K562 (cell line): Measurements from ENCODE around the gene DDHD1. TPM values are rescaled to one million over a fixed set of nuclear protein-coding genes. Genes with fewer than 3 reads are reported as not detected.

Experiments used
- ATAC-seq: fragments of 200-7000 bp; cut with Tn5 transposase; 3 replicates; pipeline ENCODE4 v1.9.1; 2020; ENCODE audit warnings: moderate library complexity
- BruUV-seq: library from RNA; stranded (reverse); fragments of 400-500 nt; replicated peaks from 2 replicates; lab custom pipeline; 2021; lab: Mats Ljungman, UMichigan
- CTCF ChIA-PET: fragments of 300-600 bp; formaldehyde crosslinking; extraction: SDS; loops from one replicate; lab custom pipeline; 2021; ENCODE audit warnings: low intra/inter-chr PET ratio; lab: Yijun Ruan, JAX
- POLR2A ChIA-PET: fragments of 300-600, 350-650 bp; sonication (Branson Sonifier 250); formaldehyde crosslinking; extraction: SDS; loops from one replicate; lab custom pipeline; 2021; ENCODE audit warnings: antibody characterized with exemption, inconsistent platforms; lab: Yijun Ruan, JAX
- DNase-seq, 4 experiments: peaks; one replicate each; pipeline versions ENCODE4 v3.0.0 to v3.0.0-alpha.2; 2011 to 2018; ENCODE audit warnings: low spot score in 3 of 4, mixed read lengths in 3 of 4; ENCODE audit errors: extremely low read depth in 1 of 4
- FAIRE-seq: peaks from 2 replicates; lab custom pipeline; 2011; peaks lifted over from hg19 to GRCh38; lab: Jason Lieb, UNC
- H2AFZ ChIP-seq: 2 replicates; pipeline ENCODE4 v1.6.0; 2011; ENCODE audit warnings: low read depth, low read length, control low read depth, inconsistent platforms
- H3K27ac ChIP-seq: fragments of 200-600 bp; 3 replicates; pipeline ENCODE4 v1.8.0; 2011; ENCODE audit warnings: low read depth, mild to moderate bottlenecking, control low read depth, inconsistent platforms, low read length, moderate library complexity, mixed read lengths; ENCODE audit errors: extremely low read depth
- H3K27me3 ChIP-seq, 2 experiments: fragments of 300-600 bp in 1 of 2; 2 replicates in 1 of 2; 3 replicates in 1 of 2; pipeline versions ENCODE4 v1.6.0 to v1.8.0; 2011; ENCODE audit warnings: inconsistent platforms in 2 of 2, low read length in 2 of 2, mild to moderate bottlenecking in 1 of 2, mixed read lengths in 1 of 2, moderate library complexity in 1 of 2; ENCODE audit not compliant: control insufficient read depth in 2 of 2, insufficient read depth in 2 of 2
- H3K36me3 ChIP-seq: fragments of 300-600 bp; 3 replicates; pipeline ENCODE4 v1.8.0; 2011; ENCODE audit warnings: mild to moderate bottlenecking, low read length, inconsistent platforms; ENCODE audit not compliant: control insufficient read depth, insufficient read depth
- H3K4me1 ChIP-seq, 2 experiments: fragments of 200-600 bp in 1 of 2; replicated peaks in 1 of 2; 2 replicates in 1 of 2; 3 replicates in 1 of 2; pipeline versions ENCODE4 v1.5.1 to v1.8.0; 2011; ENCODE audit warnings: inconsistent platforms in 2 of 2, low read length in 2 of 2, mild to moderate bottlenecking in 1 of 2, mixed read lengths in 1 of 2, moderate library complexity in 1 of 2; ENCODE audit not compliant: control insufficient read depth in 2 of 2, insufficient read depth in 2 of 2
- H3K4me2 ChIP-seq: 2 replicates; pipeline ENCODE4 v1.6.1; 2011; ENCODE audit warnings: low read length, control low read depth, inconsistent platforms, mixed read lengths; ENCODE audit not compliant: insufficient read depth
- H3K4me3 ChIP-seq: fragments of 200-600 bp; sonication (generic), shearing (Covaris generic); 2 replicates; pipeline ENCODE4 v1.5.1; 2016; ENCODE audit warnings: control low read depth, inconsistent platforms
- H3K79me2 ChIP-seq: fragments of 200-600 bp; 3 replicates; pipeline ENCODE4 v1.8.0; 2011; ENCODE audit warnings: low read length, inconsistent platforms; ENCODE audit not compliant: control insufficient read depth, insufficient read depth
- H3K9ac ChIP-seq, 2 experiments: 2 replicates each; pipeline versions ENCODE4 v1.6.0 to v1.6.1; 2011; ENCODE audit warnings: low read depth in 2 of 2, low read length in 2 of 2, control low read depth in 1 of 2, inconsistent platforms in 1 of 2, mild to moderate bottlenecking in 1 of 2, mixed read lengths in 1 of 2; ENCODE audit not compliant: insufficient read depth in 1 of 2
- H3K9me1 ChIP-seq: one replicate; pipeline ENCODE4 v1.6.0; 2011; ENCODE audit warnings: inconsistent platforms, mild to moderate bottlenecking, low read length, moderate library complexity; ENCODE audit not compliant: control insufficient read depth, insufficient read depth
- H3K9me3 ChIP-seq: replicated peaks from 2 replicates; pipeline ENCODE4 v1.5.1; 2011; ENCODE audit warnings: low read depth, low read length, inconsistent platforms; ENCODE audit not compliant: control insufficient read depth, insufficient read depth
- H4K20me1 ChIP-seq: replicated peaks from 2 replicates; pipeline ENCODE4 v1.6.1; 2011; ENCODE audit warnings: low read length, inconsistent platforms, mixed read lengths; ENCODE audit not compliant: control insufficient read depth, insufficient read depth
- DDX20 ChIP-seq: fragments of 450-650 bp; IDR thresholded peaks from 2 replicates; pipeline ENCODE4 v1.6.1; 2016; ENCODE audit warnings: missing genetic modification characterization, low read depth, mild to moderate bottlenecking, missing compliant biosample characterization, moderate library complexity
- EP300 ChIP-seq: IDR thresholded peaks from 2 replicates; pipeline ENCODE4 v1.6.1; 2012; ENCODE audit warnings: low read length, improper control_type of control experiment
- HLTF ChIP-seq: fragments of 450-650 bp; IDR thresholded peaks from 2 replicates; pipeline ENCODE4 v1.6.1; 2016
- HNRNPL ChIP-seq: fragments of 200-400 bp; formaldehyde crosslinking; IDR thresholded peaks from 2 replicates; pipeline ENCODE4 v1.6.1; 2017; ENCODE audit warnings: low read depth, mild to moderate bottlenecking, low read length
- ILK ChIP-seq: fragments of 450-650 bp; IDR thresholded peaks from 2 replicates; pipeline ENCODE4 v1.6.1; 2016; ENCODE audit warnings: missing genetic modification characterization, low read depth, mild to moderate bottlenecking, missing compliant biosample characterization, moderate library complexity, borderline replicate concordance
- MTA3 ChIP-seq: fragments of 450-650 bp; formaldehyde crosslinking; IDR thresholded peaks from 2 replicates; pipeline ENCODE4 v1.6.1; 2017; ENCODE audit warnings: mild to moderate bottlenecking, borderline replicate concordance
- SMARCB1 ChIP-seq: IDR thresholded peaks from 2 replicates; pipeline ENCODE4 v1.6.1; 2011; ENCODE audit warnings: improper control_type of control experiment, low read depth; ENCODE audit not compliant: insufficient read length
- TAF9B ChIP-seq: fragments of 450-650 bp; IDR thresholded peaks from 2 replicates; pipeline ENCODE4 v1.6.1; 2018; ENCODE audit warnings: mild to moderate bottlenecking; ENCODE audit not compliant: partially characterized antibody
- TBP ChIP-seq: optimal IDR thresholded peaks from 2 replicates; pipeline ENCODE3; 2011; ENCODE audit warnings: low read depth, low read length, improper control_type of control experiment
- ZHX1 ChIP-seq: fragments of 150-350 bp; conservative IDR thresholded peaks from 2 replicates; pipeline ENCODE4 v1.6.1; 2014; ENCODE audit warnings: low read length
- WGBS: fragments of 100-300 bp; shearing (Covaris generic); methylation state at CpG from one replicate; pipeline ENCODE4 v1.1.6; 2016; ENCODE audit warnings: low coverage, mixed read lengths; ENCODE audit not compliant: insufficient coverage; ENCODE audit errors: missing lambda C conversion rate; 5-methylcytosine and 5-hydroxymethylcytosine counted together
- in situ Hi-C: fragments of 300-500 bp; cut with MboI; formaldehyde crosslinking; loops from 4 replicates; pipeline ENCODE4 v1.15.0; 2018; ENCODE audit warnings: inconsistent platforms, mixed read lengths
- intact Hi-C: fragments of 100-400 bp; cut with micrococcal nuclease; formaldehyde crosslinking; loops from 2 replicates; pipeline ENCODE4 v1.14.2; 2022
- polyA plus RNA-seq, 8 experiments: library from polyadenylated mRNA; depleted of rRNA in 4 of 8; stranded (reverse) in 5 of 8; unstranded in 3 of 8; fragments of >200 nt; fragmentation: Nextera tagmentation in 2 of 8; fragmentation: Illumina TruSeq in 1 of 8; extraction: Ambion mirVana in 2 of 8; extraction: Trizol in 1 of 8; gene quantifications; 2 replicates each; pipeline versions ENCODE4 v1.2.1 to v1.2.3, GENCODE V29; 2011 to 2014; ENCODE audit warnings: inconsistent platforms in 1 of 8, missing spikeins in 1 of 8
- total RNA-seq, 7 experiments: library from RNA; depleted of rRNA in 6 of 7; stranded (reverse); fragments of >200 nt in 6 of 7; fragmentation: Illumina TruSeq in 2 of 7; extraction: Trizol in 2 of 7; gene quantifications; 2 replicates each; pipeline versions ENCODE4 v1.2.1 to v1.2.3, GENCODE V29; 2011 to 2021; ENCODE audit warnings: low replicate concordance in 1 of 7
- TF ChIP-seq, protein P1 (sequence below): sonication (generic); formaldehyde crosslinking; IDR thresholded peaks from 2 replicates; pipeline ENCODE4 v1.8.0; 2023; ENCODE audit warnings: mild to moderate bottlenecking, missing genetic modification reagents
- TF ChIP-seq, protein P2 (sequence below): fragments of 450-650 bp; IDR thresholded peaks from one replicate; pipeline ENCODE4 v1.6.1; 2018; ENCODE audit warnings: mild to moderate bottlenecking, moderate library complexity; ENCODE audit not compliant: partially characterized antibody

Gene DDHD1
- total and polyA plus RNA-seq, 9 of the 15 experiments (the other 6 are each of a cell fraction or from before 2014, with no cell fraction given), result 1.2 to 12.3 (median 5.0) TPM

GRCh38 chr14:53186532-53186931, 33.4 kb upstream of the DDHD1 start:
- POLR2A ChIA-PET, result no interaction called here
- intact Hi-C loops, result no loop called here

More at GRCh38 chr14:53186532-53186931, 33.4 kb upstream of the DDHD1 start:
- TF ChIP-seq HLTF (no peak), TBP (no peak), TAF9B (no peak), DDX20 (tag) (no peak), EP300 (no peak), SMARCB1 (no peak), HNRNPL (no peak), ZHX1 (no peak), ILK (tag) (no peak), MTA3 (no peak)
- TF ChIP-seq, protein P1, sequence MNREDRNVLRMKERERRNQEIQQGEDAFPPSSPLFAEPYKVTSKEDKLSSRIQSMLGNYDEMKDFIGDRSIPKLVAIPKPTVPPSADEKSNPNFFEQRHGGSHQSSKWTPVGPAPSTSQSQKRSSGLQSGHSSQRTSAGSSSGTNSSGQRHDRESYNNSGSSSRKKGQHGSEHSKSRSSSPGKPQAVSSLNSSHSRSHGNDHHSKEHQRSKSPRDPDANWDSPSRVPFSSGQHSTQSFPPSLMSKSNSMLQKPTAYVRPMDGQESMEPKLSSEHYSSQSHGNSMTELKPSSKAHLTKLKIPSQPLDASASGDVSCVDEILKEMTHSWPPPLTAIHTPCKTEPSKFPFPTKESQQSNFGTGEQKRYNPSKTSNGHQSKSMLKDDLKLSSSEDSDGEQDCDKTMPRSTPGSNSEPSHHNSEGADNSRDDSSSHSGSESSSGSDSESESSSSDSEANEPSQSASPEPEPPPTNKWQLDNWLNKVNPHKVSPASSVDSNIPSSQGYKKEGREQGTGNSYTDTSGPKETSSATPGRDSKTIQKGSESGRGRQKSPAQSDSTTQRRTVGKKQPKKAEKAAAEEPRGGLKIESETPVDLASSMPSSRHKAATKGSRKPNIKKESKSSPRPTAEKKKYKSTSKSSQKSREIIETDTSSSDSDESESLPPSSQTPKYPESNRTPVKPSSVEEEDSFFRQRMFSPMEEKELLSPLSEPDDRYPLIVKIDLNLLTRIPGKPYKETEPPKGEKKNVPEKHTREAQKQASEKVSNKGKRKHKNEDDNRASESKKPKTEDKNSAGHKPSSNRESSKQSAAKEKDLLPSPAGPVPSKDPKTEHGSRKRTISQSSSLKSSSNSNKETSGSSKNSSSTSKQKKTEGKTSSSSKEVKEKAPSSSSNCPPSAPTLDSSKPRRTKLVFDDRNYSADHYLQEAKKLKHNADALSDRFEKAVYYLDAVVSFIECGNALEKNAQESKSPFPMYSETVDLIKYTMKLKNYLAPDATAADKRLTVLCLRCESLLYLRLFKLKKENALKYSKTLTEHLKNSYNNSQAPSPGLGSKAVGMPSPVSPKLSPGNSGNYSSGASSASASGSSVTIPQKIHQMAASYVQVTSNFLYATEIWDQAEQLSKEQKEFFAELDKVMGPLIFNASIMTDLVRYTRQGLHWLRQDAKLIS (CRISPR knock-in tag), result no peak
- TF ChIP-seq, protein P2, sequence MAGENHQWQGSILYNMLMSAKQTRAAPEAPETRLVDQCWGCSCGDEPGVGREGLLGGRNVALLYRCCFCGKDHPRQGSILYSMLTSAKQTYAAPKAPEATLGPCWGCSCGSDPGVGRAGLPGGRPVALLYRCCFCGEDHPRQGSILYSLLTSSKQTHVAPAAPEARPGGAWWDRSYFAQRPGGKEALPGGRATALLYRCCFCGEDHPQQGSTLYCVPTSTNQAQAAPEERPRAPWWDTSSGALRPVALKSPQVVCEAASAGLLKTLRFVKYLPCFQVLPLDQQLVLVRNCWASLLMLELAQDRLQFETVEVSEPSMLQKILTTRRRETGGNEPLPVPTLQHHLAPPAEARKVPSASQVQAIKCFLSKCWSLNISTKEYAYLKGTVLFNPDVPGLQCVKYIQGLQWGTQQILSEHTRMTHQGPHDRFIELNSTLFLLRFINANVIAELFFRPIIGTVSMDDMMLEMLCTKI, result no peak
- H3K27ac ChIP-seq, result no peak overlapping the region
- no peak overlapping the region for H2AFZ ChIP-seq
- ATAC-seq (no peak), DNase-seq (no peak), FAIRE-seq (no peak)
- no peaks in the 10 kb centered on the region for H4K20me1 ChIP-seq
- no peaks in the 10 kb centered on the region for H3K27me3 ChIP-seq
- H3K4me1 ChIP-seq, result no peaks in the 10 kb centered on the region
- no peak overlapping the region for H3K4me2 ChIP-seq
- WGBS, result 25% methylated on average over 1 of the region's 1 CpG
- no peaks in the 10 kb centered on the region for H3K79me2 ChIP-seq
- no peaks in the 10 kb centered on the region for H3K36me3 ChIP-seq
- H3K9me3 ChIP-seq, result no peaks in the 10 kb centered on the region
- in situ Hi-C loops, result no loop called here
- H3K9ac ChIP-seq, result no peak overlapping the region
- no peaks in the 10 kb centered on the region for H3K9me1 ChIP-seq
- no peak overlapping the region for H3K4me3 ChIP-seq
- no TSS peak for BruUV-seq
- CTCF ChIA-PET, result no interaction called here
